HG03045 (cell line): ENCODE measurements around the gene RHBDF2.
"Not testable (repeated sequence)": the region's sequence is repeated elsewhere in the genome, so short reads cannot be mapped to it uniquely, and the experiment has no call there.

Experiments
- ATAC-seq: cut with Tn5 transposase; IDR thresholded peaks from one replicate; pipeline ENCODE4 v1.9.1; 2021; ENCODE audit warnings: mild to moderate bottlenecking, moderate library complexity; ENCODE audit not compliant: unreplicated experiment

RHBDF2 gene

GRCh38 chr17:76538281-76538931 lies 37.2 kb upstream of the RHBDF2 start:
- ATAC-seq, result no peak

- ATAC-seq, result no peak
Observed at GRCh38 chr17:76537578-76538280, 36.5 kb upstream of the RHBDF2 start, which contains the start of gene CYGB. Gene CYGB (minus strand): TSS chr17:76537709. CDS start chr17:76537542, 167 bp downstream.

- no peak for ATAC-seq
Observed at GRCh38 chr17:76537288-76537577, 36.0 kb upstream of the RHBDF2 start.

- ATAC-seq, result no peak
Observed at GRCh38 chr17:76536511-76537287, 35.5 kb upstream of the RHBDF2 start.

- no peak for ATAC-seq
Observed at GRCh38 chr17:76535788-76536510, 34.7 kb upstream of the RHBDF2 start.

- ATAC-seq, result no peak
Observed at GRCh38 chr17:76534831-76535732, 33.9 kb upstream of the RHBDF2 start.

- ATAC-seq, result not testable (repeated sequence)
Observed at GRCh38 chr17:76533640-76534359, 32.6 kb upstream of the RHBDF2 start.

- ATAC-seq, result no peak
Observed at GRCh38 chr17:76532072-76532651, 30.9 kb upstream of the RHBDF2 start.

GRCh38 chr17:76531486-76532038 lies 30.3 kb upstream of the RHBDF2 start:
- ATAC-seq, result no peak

GRCh38 chr17:76530811-76531485 lies 29.7 kb upstream of the RHBDF2 start:
- ATAC-seq, result no peak

- no peak for ATAC-seq
Observed at GRCh38 chr17:76530095-76530723, 29.0 kb upstream of the RHBDF2 start.

GRCh38 chr17:76529224-76530094 lies 28.2 kb upstream of the RHBDF2 start:
- no peak for ATAC-seq

- ATAC-seq, result no peak
Observed at GRCh38 chr17:76528528-76529223, 27.5 kb upstream of the RHBDF2 start.

- ATAC-seq, result no peak
Observed at GRCh38 chr17:76528156-76528527, 26.9 kb upstream of the RHBDF2 start.

- ATAC-seq, result peak; percentile 37
Observed at GRCh38 chr17:76527430-76528111, 26.3 kb upstream of the RHBDF2 start.

- ATAC-seq, result not testable (repeated sequence)
Observed at GRCh38 chr17:76527016-76527415, 25.8 kb upstream of the RHBDF2 start.
